DOHH2 (cell line): Measurements from ENCODE around the gene TET2.

Source experiments
- EZH2phosphoT487 ChIP-seq: fragments of 200-600 bp; sonication (generic); IDR thresholded peaks from 2 replicates; pipeline ENCODE4 v1.6.1; 2017; ENCODE audit warnings: borderline replicate concordance, mild to moderate bottlenecking, antibody characterized with exemption, low read length, moderate library complexity, mixed read lengths
- TF ChIP-seq, protein P1 (sequence below): fragments of 200-600 bp; sonication (generic); IDR thresholded peaks from one replicate; pipeline ENCODE4 v1.5.1; 2014; ENCODE audit warnings: antibody characterized with exemption, mild to moderate bottlenecking, low read depth, low read length; ENCODE audit not compliant: poor library complexity, severe bottlenecking

DNA sequence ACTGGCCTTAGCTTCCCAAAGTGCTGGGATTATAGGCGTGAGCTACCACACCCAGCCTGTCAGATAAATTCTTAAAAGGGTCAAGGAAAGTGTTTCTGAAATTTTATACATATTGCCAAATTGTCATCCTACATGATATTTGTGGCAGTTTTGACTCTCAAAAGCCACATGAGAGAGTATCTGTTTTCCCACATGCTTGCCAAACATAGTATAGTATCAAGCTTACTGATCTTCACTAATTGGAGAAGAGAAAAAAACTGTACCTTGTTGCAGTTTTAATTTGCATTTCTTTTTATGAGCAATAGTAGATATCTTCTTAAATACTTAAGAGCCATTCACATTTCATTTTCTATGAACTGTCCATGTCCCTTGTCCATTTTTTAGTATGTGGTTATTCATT lies 83.6 kb downstream of the TET2 start:
- TF ChIP-seq, protein P1, sequence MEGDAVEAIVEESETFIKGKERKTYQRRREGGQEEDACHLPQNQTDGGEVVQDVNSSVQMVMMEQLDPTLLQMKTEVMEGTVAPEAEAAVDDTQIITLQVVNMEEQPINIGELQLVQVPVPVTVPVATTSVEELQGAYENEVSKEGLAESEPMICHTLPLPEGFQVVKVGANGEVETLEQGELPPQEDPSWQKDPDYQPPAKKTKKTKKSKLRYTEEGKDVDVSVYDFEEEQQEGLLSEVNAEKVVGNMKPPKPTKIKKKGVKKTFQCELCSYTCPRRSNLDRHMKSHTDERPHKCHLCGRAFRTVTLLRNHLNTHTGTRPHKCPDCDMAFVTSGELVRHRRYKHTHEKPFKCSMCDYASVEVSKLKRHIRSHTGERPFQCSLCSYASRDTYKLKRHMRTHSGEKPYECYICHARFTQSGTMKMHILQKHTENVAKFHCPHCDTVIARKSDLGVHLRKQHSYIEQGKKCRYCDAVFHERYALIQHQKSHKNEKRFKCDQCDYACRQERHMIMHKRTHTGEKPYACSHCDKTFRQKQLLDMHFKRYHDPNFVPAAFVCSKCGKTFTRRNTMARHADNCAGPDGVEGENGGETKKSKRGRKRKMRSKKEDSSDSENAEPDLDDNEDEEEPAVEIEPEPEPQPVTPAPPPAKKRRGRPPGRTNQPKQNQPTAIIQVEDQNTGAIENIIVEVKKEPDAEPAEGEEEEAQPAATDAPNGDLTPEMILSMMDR, result no peak
- TF ChIP-seq EZH2phosphoT487, result no peak
